Measurements from ENCODE around the gene PELI1.
A peak's percentile ranks its signal among the peaks of the same experiment; 100 is the strongest.
"Not testable (repeated sequence)": the region's sequence is repeated elsewhere in the genome, so short reads cannot be mapped to it uniquely, and the experiment has no call there.

PELI1 gene

DNA sequence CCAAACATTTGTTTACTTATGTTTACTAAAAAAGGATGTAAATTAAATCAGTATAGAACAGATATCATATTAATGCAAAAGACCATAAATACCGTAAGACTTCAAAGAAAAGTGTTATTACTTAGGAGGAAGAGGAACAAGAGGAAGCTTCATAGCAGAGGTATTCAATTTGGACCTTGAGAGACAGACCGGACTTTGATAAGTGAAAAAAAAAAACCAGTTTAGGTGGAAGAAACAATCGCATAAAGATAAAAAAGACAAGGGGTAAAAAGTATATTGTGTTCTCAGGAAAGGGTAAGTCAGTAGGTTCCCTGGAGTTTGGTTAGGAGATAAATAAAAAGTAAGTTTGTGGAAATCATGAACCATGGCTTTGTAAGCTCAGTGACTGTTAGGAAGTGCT is 17.6 kb downstream of the PELI1 start:
- DNase-seq (ENCODE audit: extremely low spot score, insufficient read length, low read depth) (no peak), FAIRE-seq (no peak)

- DNase-seq (ENCODE audit: extremely low spot score, insufficient read length, low read depth) (no peak), FAIRE-seq (peak; percentile 21)
Observed at GRCh38 chr2:64124571-64124970, 19.6 kb downstream of the PELI1 start.

- no peak for FAIRE-seq
- no peak for DNase-seq (ENCODE audit: extremely low spot score, insufficient read length, low read depth)
Observed at GRCh38 chr2:64124168-64124567, 20.1 kb downstream of the PELI1 start.

DNA sequence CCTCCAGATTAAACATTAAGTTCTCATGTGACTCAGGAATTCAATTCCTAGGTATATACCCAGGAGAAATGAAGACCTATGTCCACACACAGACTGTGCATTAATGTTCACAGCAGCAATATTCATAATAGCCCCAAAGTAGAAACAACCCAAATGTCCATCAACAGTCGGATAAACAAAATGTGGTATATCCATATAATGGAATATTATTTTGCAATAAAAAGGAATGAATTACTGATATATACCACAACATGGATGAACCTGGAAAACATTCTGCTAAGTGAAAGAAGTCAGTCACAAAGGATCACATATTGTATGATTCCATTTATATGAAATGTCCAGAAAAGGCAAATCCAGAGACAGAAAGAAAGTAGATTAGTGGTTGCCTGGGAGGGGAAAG is 20.5 kb downstream of the PELI1 start:
- FAIRE-seq = no peak
- DNase-seq (ENCODE audit: extremely low spot score, insufficient read length, low read depth) = no peak

GRCh38 chr2:64122358-64122757 is 21.9 kb downstream of the PELI1 start:
- DNase-seq (ENCODE audit: extremely low spot score, insufficient read length, low read depth) (no peak), FAIRE-seq (no peak)

GRCh38 chr2:64120928-64121327 is 23.3 kb downstream of the PELI1 start:
- FAIRE-seq (peak; percentile 24), DNase-seq (ENCODE audit: extremely low spot score, insufficient read length, low read depth) (no peak)

DNA sequence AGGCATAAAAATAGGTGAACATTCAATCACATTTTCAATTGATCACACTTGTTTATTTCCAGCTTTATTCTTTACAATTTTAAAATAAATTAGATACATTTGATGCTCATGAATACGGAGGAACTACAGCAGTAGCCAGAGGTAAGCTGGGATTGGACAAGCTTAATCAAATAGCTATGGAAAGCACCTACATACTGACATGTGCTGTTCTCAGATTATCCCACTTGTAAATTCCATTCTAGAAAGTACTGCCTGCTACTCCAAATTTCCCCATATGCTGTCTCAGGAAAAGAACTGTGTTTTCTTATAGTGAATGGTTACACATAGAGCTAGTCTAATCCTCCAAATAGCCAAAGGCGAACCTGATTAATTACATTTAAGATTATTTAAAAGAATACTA is 24.2 kb downstream of the PELI1 start:
- no peak for FAIRE-seq
- DNase-seq (ENCODE audit: extremely low spot score, insufficient read length, low read depth) = no peak

DNA sequence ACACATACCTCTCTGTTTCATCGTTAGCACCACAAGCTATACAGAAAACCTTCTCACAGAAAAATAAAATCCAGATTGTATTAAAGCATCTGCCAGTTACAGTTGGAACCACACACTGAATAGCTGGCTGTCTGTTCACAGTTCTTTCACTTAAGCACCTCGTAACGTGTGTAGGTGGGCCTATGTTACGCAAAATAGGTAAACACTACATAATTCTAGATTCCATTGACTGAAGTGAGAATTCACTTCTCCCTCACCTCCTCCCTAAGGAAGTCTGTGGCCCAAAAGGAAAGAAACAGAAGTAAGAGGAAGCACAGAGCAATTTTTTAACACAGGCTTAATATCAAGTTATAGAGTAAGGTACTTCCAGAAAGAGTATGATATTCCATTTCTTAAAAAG is 24.9 kb downstream of the PELI1 start:
- DNase-seq (ENCODE audit: extremely low spot score, insufficient read length, low read depth) (no peak), FAIRE-seq (peak; percentile 48)

- DNase-seq (ENCODE audit: extremely low spot score, insufficient read length, low read depth) = no peak
- peak; percentile 80 for FAIRE-seq
Observed at GRCh38 chr2:64115808-64116598, 28.2 kb downstream of the PELI1 start.

DNA sequence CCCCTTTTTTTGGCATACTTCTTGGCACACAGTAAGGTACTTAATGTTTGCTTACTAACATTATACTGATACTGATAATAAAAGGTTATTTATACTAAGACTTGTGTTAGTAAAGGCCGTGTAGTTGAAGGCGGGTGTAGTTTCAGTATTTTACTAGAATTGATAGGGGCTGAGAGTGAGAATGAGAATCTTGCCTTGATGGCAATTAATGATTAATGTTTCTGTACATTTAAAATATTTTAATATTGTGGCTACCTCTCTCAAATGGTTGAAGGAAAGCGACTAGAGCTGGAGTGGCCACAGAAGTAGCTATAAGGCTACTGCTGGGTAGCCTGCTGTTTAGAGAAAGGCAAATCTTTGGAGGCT is 29.3 kb downstream of the PELI1 start:
- DNase-seq (ENCODE audit: extremely low spot score, insufficient read length, low read depth) (no peak), FAIRE-seq (peak; percentile 31)

DNA sequence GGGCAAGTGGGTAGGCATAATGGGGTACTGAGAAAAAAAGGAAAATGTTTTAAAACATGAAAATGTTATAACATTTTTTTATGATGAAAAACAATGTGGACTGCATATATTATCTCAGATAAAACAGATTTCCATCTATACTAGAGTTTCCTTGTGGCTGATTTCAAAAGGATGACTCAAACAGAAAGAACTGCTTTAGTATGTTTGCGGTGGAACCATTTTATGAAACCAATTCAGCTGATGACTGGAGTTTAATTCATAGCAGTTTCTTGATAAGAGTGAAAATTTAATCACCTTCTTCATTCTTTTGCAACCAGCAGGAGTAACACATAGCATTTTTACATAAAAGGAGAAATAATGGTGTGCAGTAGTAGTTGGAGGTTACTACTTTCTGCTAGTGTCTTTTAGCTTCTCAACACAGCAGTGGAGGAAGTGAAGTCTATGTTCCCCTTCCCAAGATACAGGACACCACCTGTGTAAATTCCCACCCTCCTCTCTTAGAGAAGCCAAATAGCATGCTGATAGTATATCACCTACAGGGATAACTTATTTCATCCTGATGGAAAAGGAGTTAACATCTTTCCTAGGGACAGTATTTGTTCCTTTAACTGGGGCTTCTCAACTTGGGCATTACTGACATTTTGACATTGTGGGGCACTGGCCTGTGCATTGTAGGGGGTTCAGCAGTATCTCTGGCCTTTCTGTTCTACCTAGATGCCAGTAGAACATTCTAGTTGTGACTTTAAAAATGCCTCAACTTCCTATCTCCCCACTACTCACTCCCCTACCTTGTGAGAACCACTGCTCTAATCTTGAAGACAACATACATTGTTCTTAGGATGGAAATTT is 29.9 kb downstream of the PELI1 start:
- DNase-seq (ENCODE audit: extremely low spot score, insufficient read length, low read depth) (no peak), FAIRE-seq (peak; percentile 90)

GRCh38 chr2:64112016-64112415 is 32.2 kb downstream of the PELI1 start:
- no peak for FAIRE-seq

DNA sequence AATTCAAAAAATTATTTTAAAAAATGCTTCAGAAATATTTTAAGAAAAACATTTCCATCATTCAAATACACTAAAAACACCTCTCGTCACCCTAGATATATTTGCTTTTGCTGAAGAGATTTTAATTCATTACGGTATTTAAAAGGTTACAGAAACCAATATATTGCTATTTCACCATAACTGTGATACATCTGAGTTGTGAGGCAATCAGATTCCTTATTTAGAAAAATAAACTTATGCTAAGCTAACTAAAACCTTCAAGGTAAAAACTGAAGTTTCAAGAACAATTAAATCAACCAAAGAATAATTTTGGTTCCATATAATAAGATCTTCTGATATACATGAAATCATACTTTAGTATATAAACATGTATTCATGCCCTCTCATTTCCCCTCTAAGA is 32.8 kb downstream of the PELI1 start:
- FAIRE-seq = no peak
- DNase-seq (ENCODE audit: extremely low spot score, insufficient read length, low read depth) = no peak

More at GRCh38 chr2:64112016-64112415, 32.2 kb downstream of the PELI1 start:
- DNase-seq (ENCODE audit: extremely low spot score, insufficient read length, low read depth) = no peak

DNA sequence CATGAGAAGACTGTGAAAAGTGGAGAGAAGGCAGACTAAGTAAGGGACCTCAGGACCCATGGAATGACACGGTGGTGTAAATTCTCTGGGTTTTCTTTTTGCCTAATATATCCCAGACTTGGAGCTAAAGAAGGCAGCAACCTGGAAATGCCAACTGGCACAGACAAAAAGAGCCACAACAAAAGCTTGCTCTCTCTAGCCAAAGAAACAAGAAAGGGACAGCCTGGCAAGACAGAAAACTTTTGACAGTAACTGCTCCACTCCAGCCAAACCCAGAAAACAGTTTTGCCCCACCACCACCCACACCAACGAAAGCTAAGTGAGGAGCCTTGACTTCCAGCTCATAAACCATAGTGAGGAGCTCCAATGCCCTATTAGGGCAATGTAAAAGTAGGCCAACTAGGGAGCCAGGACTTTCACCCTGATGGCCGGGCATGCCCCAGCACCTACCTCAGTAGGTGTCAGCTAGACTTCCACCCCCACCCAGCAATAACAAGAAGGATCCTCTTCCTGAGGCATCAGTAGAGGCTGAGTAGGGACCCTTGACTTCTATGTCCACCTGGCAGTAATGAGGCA is 35.5 kb downstream of the PELI1 start:
- DNase-seq (ENCODE audit: extremely low spot score, insufficient read length, low read depth) = no peak
- FAIRE-seq = peak; percentile 9

DNA sequence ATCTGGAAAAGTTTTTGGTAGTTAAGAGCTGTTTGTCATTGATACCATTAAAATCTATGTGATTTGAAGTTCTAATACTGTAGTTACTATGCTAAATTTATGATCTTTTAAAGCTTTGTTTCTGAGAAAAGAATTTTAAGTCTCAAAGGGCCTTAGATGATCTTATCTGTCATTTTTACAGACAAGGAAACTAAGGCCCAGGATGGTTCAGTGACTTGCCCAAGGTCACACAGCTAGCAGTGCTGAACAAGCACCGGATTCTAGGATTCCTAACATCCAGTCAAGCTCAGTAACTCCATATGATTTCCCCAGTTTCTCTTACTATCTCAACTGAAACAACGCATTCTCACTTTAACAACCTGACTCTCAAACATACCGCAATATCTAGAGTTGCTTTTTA is 37.7 kb downstream of the PELI1 start:
- FAIRE-seq (no peak), DNase-seq (ENCODE audit: extremely low spot score, insufficient read length, low read depth) (no peak)

DNA sequence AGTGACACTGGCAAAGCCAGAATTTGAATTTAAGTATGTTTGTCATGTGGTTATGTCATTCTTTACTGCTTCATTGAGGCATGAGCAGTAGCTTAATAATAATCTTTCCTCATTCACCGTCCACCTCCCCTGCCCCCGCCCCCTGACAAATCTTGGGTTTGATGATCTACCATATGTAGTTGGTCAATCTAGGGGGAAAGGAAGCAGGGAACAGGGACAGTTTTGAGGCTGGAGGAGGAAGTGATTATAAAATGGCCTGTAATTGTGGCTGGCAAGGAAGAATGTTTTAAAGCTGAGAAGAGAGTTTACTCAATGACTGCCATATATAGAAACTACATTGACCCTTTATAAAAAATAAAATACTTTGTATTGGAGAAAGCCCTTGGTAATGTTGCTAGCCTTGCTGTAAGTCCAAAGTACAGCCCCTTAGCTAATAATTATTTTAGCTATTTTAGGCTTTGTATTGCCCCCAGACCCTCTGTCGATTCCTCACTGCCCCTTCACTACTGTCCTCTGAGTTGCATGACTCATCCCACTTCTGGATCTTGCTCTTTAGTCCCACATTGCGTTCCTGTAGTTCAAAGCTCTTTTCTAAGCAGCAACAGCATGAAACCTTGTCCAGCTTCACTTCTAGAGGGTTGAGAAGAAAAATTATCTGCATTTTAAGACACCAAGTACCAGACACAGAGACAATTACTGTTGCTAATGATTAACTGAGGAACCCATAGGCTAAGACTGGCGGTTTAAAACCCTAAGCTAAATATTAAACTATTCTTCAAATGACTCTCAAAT is 38.4 kb downstream of the PELI1 start:
- FAIRE-seq = peak; percentile 82
- no peak for DNase-seq (ENCODE audit: extremely low spot score, insufficient read length, low read depth)

DNA sequence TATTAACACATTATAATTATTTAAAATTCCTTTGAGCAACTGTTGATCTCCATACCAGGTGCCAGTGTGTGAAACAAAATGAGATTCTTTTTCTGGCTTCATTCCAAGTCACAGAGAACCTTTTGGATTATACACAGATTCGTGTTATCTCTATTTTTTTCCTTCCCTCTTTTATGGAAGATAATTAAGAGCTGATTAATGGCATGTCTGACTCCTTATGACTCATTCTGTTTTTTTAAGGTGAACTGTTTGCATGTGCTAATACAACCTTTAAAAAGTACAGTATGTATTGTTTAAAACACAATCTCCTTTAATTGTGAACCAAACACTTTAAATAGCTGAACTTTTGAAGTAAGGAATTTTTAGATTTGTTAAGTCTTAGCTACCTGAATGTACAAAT is 39.3 kb downstream of the PELI1 start:
- FAIRE-seq (peak; percentile 5), DNase-seq (ENCODE audit: extremely low spot score, insufficient read length, low read depth) (no peak)

DNA sequence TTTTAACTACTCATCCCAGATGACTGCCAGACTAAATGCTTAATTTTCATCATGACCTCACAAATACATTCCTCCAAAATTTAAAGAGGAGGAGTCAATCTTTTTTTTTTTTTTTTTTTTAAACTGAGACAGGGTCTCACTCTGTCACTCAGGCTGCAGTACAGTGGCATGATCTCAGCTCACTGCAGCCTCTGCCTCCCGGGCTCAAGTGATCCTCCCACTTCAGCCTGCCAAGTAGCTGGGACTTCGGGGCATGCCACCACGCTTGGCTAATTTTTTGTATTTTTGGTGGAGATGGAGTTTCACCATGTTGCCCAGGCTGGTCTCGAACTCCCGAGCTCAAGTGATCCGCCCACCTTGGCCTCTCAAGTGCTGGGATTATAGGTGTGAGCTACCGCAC is 41.5 kb downstream of the PELI1 start:
- peak; percentile 18 for FAIRE-seq
- not testable (repeated sequence) for DNase-seq (ENCODE audit: extremely low spot score, insufficient read length, low read depth)

DNA sequence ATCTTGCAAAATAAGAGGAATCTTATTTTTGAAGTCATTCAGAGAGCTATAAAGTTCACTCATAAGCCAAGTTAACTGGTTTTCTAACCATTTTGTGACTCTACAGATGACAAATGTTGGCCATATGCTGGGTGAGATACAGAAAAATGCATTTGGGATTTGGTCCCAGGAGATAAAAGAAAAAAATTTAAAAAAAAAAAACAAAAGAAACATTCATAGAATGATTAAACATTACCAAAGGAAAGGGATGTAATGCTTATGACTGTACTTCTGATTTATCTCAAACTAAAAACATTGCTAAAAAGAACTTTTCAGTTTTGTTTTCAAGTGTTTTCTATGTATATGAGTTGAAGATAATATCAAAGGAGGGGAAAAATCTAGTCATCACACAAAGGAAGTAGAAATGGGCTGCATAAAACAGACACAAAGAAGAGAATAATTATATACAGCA is 43.1 kb downstream of the PELI1 start:
- DNase-seq (ENCODE audit: extremely low spot score, insufficient read length, low read depth) (no peak), FAIRE-seq (peak; percentile 82)

- DNase-seq (ENCODE audit: extremely low spot score, insufficient read length, low read depth) = not testable (repeated sequence)
- peak; percentile 82 for FAIRE-seq
Observed at GRCh38 chr2:64100584-64100983, 43.6 kb downstream of the PELI1 start.
